Activated CD4-positive, alpha-beta T cell treated with anti-CD3 and anti-CD28 coated beads for 24 hours (primary cell): ENCODE data around the gene RGS1.

Experiments
- DNase-seq, 2 donors: peaks; one replicate each; pipeline ENCODE4 v3.0.0-alpha.2; 2020; ENCODE audit warnings: low read depth in 2 of 2

The RGS1 gene

GRCh38 chr1:192581131-192581927 is 5.8 kb downstream of the RGS1 start:
- no peak for DNase-seq

DNA sequence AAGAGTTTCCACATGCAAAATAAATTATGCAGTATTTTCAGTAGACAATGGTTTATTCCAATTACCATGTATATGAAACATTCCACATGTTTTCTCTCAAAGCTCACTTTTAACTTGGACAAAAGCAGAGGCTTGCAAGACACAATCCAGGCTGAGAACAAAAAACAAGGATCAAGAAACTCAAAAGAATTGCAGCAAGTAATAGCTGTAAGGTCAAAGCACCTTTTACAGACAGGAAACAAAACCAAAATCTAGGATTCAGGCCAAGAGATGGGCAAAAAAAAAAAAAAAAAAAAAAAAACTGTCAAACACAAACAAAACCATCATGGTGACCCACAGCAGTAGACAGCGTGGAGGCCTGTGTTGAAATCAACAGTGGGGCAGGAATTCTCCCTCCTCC is 9.3 kb downstream of the RGS1 start:
- DNase-seq, result no peak

DNA sequence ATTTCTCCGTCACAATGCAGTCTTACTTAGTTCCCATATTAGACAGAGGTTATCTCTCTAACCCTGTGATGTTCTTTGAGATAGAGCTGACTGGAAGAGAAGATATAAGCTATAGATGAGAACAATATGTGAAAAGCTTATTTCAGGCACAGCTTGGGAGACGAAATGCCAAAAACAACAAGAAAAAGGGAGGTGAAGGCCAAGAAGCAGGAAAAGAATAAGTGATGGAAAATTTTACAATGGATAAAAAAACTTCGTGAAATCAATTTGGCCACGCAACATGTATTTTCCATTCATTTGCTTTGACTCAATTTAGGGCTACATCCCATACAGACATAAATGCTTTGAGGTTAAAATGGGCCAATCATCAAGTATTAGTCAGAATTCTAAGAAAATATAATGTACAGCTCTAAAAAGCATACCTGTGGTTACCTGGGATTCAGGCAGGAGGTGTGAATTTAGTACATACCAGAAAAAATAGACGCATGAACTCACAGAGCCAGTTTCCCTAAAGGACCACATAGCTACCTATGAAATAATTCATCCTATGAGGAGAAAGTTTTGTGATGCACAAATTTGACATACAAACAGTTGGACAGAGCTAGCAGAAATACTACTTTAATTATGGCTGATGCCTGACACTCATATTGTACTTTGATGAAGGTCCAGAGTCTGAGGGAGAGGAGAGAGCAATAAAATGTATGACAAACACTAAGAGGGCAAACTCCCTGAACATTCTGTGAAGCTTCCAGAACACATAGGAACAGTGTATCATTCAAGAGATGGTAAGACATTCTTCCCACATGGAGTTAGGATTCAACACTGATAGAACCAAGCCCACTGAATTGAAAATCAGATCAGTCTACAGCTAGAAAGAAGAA is 12.1 kb downstream of the RGS1 start:
- DNase-seq, result no peak

- DNase-seq, result no peak
Observed at GRCh38 chr1:192588546-192588945, 13.0 kb downstream of the RGS1 start.

DNA sequence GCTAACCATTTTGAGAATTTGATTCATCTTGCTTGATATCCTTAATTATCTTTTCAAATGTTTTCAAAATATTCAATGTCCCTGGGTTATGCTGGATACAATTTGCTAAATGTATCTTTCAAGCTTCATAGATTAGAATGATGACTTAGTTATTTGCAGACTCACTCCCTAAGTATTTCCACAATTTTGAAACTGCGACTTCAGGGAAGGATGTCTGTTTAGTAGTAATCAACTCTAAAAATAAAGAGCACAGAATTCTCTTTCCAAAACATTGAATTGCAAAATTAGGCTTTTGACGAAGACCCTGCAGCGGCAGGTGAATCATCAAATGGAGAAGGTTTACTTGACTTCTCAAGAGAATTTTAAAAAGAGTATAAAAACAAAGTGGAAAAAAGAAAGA is 14.2 kb downstream of the RGS1 start:
- no peak for DNase-seq

DNA sequence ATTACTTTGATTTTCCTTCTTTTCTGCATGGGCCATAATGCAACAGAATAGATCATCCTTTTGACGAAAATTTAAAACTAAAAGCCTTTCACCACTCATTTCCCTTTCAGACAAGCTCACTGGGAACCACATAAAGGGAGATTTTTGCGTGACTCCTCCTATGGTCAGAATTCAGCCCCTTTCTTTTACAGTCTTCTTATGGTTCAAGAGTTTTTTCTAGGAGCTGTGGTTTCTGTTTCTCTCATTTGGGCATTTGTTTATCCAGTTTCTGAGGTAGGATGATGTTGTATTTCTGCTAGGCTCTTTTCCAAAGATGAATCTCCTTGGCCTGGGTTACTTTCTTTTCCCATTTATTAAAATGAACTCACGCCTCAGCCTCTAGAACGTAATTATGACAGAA is 16.9 kb downstream of the RGS1 start:
- DNase-seq, result no peak

DNA sequence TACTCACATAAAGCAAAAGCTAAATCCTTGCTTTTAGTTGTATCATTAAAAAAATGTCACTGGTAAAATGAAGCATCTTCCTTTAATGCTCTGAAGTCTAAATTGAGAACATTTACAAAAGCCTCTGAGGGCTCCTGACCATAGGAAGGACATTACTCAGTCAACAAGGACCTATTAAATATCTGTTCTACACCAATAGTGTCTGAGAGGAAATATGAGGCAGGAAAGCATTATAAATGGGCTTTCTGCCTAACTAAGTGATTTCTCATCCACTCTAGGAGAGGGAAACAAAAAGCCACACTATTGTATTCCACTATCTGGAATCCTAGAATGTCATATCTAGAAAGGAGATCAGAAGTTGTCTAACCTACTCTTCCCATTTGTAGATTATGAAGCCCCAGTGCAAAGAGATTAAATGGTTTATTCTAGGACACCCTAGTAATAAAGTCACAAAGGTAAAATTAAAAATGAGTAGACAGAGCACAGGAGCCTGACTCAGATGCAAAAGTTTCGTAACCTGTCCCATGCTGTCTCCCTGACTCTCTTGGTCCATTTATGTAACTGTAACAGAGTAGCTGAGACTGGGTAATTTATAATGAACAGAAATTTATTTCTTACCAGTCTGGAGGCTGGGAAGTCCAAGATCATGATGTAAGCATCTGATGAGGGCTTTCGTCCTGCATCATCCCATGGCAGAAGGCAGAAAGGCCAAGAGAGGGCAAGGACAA is 17.6 kb downstream of the RGS1 start:
- no peak for DNase-seq

DNA sequence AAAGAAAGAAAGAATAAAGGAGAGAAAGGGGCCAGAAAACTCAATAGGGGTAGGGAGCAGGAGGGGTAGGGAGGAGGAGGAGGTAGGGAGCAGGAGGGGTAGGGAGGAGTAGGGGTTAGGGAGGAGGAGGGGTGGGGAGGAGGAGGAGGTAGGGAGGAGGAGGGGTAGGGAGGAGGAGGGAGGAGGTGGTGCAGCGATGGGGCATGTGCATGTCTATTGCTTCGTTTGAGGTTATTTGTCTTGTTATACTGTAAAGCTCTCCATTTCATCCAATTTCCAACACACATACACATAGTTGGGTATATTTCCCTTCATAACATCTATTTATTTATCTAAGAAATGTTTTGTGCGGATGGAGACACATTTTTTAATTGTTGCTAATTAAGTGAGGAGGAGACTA is 19.7 kb downstream of the RGS1 start:
- DNase-seq, result no peak

DNA sequence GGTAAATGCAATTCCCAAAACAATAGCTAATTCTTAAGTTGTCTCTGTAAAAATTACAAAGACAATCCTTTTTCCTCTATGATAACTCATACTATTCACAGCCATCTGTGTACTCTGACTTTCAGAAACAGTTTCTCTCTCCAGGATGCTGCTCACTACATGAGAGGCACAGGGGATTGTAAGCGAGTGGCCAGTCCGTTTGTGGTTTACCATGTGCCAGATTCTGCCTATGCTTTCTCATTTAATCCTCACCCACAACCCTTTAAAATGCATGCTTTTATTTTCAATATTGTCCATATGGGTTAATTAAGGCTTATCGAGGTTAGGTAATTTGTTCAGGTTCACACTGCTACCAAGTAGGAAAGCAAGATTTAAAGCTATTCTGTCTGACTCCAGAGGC is 23.0 kb downstream of the RGS1 start:
- no peak for DNase-seq

GRCh38 chr1:192600275-192600674 is 24.7 kb downstream of the RGS1 start:
- no peak for DNase-seq

- no peak for DNase-seq
Observed at GRCh38 chr1:192601143-192601542, 25.6 kb downstream of the RGS1 start.

- DNase-seq, result no peak
Observed at GRCh38 chr1:192601567-192601966, 26.0 kb downstream of the RGS1 start.

- DNase-seq, result no peak
Observed at GRCh38 chr1:192602757-192603156, 27.2 kb downstream of the RGS1 start.

GRCh38 chr1:192603218-192603787 is 27.7 kb downstream of the RGS1 start:
- DNase-seq, result no peak

- no peak for DNase-seq
Observed at GRCh38 chr1:192604979-192605620, 29.5 kb downstream of the RGS1 start.

DNA sequence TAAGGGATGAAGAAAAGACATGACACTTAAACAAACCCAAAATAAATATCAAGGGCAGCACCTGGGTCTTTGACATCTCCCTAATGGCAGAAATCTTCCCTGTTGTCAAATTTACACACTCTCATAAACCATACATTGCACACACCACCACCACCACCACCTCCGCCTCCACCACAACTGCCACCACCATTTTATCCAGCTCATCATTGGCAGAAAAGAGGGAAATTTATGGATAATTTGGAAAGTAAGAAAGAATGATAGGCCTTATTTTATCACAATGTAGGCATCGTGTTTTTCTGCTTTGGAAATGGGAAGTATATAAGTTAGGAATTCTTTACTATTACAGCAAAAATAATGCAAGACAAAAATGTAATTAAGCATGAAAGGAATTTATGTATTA is 33.1 kb downstream of the RGS1 start:
- DNase-seq, result no peak

DNA sequence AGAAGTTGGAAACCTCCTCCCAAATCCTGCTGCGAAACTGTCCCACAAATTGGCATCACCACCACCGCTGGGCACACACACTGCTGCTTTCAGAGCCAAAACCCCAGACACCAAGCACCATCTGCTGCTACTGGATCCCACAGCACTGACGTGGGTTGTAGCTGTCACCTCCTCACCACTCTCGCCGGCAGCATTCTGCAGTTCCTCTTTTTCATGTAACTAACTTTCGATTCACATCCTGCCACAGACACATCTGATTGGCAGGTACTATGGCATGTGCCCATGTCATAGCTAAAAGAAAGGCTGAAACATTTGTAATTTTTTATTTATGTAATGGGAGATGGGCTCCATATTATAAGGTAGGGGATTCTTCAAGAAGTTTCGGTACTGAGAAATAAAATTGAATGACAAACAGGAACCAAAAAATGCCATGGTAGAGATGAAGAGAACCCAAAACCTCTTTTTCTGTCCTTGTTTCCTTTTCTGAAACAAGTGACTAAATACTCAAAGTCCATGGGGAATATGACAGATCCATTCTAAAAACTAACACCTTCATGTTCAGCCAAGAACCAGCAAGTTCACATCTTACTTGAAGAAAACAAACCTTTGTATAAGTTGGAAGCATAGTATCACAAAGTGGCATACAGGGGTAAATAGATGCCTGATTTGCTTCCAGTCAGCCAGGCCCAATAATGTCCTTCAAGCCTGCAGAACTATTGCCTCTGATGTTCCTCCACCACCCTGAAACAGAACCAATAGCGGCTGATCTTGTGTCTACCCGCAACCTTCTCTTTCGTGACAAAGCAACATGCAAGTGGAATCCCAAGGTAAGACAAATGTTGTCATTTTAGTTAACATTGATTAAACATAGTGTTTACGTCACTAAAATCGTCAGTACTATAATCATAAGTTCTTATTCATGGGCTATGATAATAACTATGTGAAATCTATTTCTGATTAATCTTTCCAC is 33.8 kb downstream of the RGS1 start:
- peak; percentile 3 to 23 for DNase-seq

DNA sequence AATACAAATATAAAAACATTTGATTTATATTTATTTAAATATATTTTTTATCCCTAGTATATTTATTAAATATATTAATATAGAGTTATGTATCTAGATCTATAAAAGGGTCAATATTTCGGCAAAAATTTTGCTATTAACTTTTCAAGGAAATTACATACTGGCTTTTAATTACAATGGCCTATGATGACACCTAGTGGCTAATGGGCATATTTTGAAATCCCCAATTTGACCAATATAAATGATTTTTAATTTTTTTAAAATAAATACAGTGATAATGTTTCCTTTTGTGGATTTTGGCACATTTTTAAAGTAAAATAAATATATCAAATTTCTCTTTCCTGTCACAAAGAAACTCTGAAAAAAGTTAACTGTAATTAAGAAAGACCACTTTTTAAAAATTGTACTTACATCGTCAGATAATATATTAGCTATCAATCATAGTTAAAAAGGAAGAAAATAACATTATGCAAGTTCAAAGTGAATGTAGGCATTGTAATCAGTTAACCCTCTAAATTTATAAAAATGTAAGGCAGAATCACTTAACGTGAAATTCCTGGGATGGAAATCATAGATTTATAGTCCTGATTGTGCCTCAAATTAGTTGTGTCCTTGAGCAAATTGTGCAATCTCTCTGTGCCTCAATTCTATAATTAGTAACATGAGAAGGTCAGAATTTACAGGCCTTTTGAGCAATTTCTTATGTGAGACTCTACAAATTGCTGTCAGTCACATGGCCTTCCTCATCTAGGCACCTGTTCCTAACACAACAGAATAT is 34.7 kb downstream of the RGS1 start:
- DNase-seq, result no peak

GRCh38 chr1:192615055-192615454 is 39.5 kb downstream of the RGS1 start:
- no peak for DNase-seq
